Kidney epithelial cell (primary cell): ENCODE results near the gene PTPN5. TPM values are rescaled to one million over a fixed set of nuclear protein-coding genes. Genes with fewer than 3 reads are reported as not detected.

Experiments used
- DNase-seq: peaks from one replicate; pipeline ENCODE4 v3.0.0-alpha.2; 2010; ENCODE audit warnings: low read depth
- H3K27me3 ChIP-seq: 2 replicates; pipeline ENCODE4 v1.6.0; 2011; ENCODE audit warnings: low read length; ENCODE audit not compliant: control insufficient read depth, insufficient read depth
- H3K36me3 ChIP-seq: 2 replicates; pipeline ENCODE4 v1.5.1; 2011; ENCODE audit warnings: low read length; ENCODE audit not compliant: control insufficient read depth, insufficient read depth
- H3K4me3 ChIP-seq: 2 replicates; pipeline ENCODE4 v1.5.1; 2011; ENCODE audit warnings: low read depth, mild to moderate bottlenecking, control low read depth, low read length
- total RNA-seq: library from RNA; depleted of rRNA; stranded (reverse); fragments of >200 nt; gene quantifications from 2 replicates; pipeline ENCODE4 v1.2.3, GENCODE V29; 2015
- TF ChIP-seq, protein P1 (sequence below): IDR thresholded peaks from 2 replicates; pipeline ENCODE4 v1.5.1; 2011; ENCODE audit warnings: mild to moderate bottlenecking, moderate library complexity, low read length, control low read depth, inconsistent platforms; ENCODE audit not compliant: insufficient read depth, poor library complexity, severe bottlenecking

The PTPN5 gene
- total RNA-seq, 1 donor from 2014 or later: not detected

DNA sequence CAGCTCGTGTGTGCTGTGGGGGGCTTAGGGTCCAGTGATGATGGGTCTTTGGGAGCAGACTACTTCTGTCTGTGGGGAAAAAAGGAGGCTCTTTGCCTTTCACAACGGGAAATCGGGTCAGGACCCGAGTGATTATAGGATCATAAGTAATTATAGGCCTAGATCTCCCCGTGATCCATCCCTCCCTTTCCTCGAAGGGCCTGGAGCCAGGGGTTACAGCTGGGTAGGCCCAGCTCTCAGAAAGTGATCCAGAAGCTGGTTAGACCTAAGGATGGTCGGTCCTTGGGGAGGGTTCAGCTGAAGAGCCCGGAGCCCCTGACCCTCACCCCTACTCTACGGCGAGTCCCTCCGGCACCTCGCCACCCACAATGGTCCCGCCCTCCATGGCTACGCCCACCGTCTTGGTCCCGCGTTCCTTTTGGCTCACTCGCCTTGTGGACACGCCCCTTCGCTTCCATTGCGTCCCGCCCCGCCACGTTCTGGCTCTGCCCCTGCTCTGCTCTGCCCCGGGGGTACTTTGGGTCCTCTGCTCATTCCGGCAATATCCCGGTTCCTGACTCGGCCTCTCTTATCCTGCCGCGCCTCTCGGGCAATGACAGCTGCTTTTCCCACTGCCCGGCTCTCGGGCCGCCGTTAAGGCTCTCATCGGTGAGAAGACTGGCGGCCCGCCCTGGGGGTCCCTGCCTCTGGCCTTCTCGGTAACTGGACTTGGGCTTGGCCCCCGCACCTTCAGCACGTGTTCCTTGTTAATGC, 70.6 kb downstream of the PTPN5 start:
- no peak for DNase-seq

GRCh38 chr11:18720091-18720807, 71.3 kb downstream of the PTPN5 start:
- no peak overlapping the region for H3K4me3 ChIP-seq

More for the DNA sequence above, 70.6 kb downstream of the PTPN5 start:
- Histone ChIP-seq H3K4me3 (peak overlapping the region; percentile 38), H3K36me3 (no peaks in the 10 kb centered on the region), H3K27me3 (peaks cover 3% of the 10 kb centered on the region)
- TF ChIP-seq, protein P1, sequence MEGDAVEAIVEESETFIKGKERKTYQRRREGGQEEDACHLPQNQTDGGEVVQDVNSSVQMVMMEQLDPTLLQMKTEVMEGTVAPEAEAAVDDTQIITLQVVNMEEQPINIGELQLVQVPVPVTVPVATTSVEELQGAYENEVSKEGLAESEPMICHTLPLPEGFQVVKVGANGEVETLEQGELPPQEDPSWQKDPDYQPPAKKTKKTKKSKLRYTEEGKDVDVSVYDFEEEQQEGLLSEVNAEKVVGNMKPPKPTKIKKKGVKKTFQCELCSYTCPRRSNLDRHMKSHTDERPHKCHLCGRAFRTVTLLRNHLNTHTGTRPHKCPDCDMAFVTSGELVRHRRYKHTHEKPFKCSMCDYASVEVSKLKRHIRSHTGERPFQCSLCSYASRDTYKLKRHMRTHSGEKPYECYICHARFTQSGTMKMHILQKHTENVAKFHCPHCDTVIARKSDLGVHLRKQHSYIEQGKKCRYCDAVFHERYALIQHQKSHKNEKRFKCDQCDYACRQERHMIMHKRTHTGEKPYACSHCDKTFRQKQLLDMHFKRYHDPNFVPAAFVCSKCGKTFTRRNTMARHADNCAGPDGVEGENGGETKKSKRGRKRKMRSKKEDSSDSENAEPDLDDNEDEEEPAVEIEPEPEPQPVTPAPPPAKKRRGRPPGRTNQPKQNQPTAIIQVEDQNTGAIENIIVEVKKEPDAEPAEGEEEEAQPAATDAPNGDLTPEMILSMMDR: no peak

GRCh38 chr11:18715476-18715875, 76.1 kb downstream of the PTPN5 start:
- TF ChIP-seq, protein P1: no peak
- Histone ChIP-seq H3K4me3 (no peak overlapping the region), H3K27me3 (no peaks in the 10 kb centered on the region), H3K36me3 (no peaks in the 10 kb centered on the region)
- DNase-seq: no peak

More at GRCh38 chr11:18720091-18720807, 71.3 kb downstream of the PTPN5 start:
- TF ChIP-seq, protein P1: no peak
- DNase-seq: no peak
- H3K27me3 ChIP-seq: peaks cover 3% of the 10 kb centered on the region
- H3K36me3 ChIP-seq: no peaks in the 10 kb centered on the region

GRCh38 chr11:18714443-18714780, 77.2 kb downstream of the PTPN5 start:
- Histone ChIP-seq H3K27me3 (no peaks in the 10 kb centered on the region), H3K36me3 (no peaks in the 10 kb centered on the region), H3K4me3 (no peak overlapping the region)
- DNase-seq: no peak
- TF ChIP-seq, protein P1: no peak

DNA sequence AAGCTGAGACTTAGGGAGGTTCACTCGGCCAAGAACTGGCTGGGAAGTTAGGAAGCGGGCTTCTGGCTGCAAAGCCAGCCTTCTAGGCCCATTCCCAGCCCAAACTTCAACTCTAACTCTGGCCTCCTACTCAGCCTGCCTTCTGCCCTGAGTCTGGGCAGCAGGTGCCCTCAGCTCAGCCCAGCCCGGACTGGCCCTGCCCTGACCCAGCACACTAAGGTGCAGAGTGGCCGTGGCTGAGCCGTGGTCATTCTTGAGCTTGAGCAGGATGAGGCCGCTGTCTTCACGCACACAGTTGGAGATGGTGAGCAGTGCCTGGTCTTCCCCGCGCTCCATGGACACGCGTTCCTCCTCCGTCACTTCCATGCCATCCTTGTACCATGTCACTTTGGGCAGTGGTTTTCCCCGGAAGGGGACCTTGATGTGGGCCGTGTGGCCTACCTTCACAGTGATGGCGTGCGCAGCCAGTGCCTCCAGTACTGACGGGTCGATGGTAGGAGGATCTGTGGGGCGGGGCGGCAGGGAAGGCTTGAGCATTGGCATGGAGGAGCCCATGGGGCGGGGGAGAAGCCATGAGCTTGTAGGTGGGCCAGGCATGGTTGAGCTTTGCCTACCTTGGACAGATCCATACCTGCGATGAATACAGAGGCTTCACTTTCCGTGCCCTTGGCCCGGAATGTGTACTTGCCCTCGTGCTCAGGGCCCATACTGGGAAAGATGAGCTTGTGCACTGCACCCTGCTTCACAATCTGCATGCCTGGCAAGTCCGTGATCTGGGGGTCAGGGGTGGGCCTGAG, 77.8 kb downstream of the PTPN5 start:
- Histone ChIP-seq H3K4me3 (no peak overlapping the region), H3K27me3 (no peaks in the 10 kb centered on the region), H3K36me3 (no peaks in the 10 kb centered on the region)
- TF ChIP-seq, protein P1: no peak
- DNase-seq: no peak
